NB4 (cell line): Measurements from ENCODE around the gene PCGF1.
A peak's percentile ranks its signal among the peaks of the same experiment; 100 is the strongest.

Experiments used
- DNase-seq: peaks from one replicate; pipeline ENCODE4 v3.0.0; 2010; ENCODE audit warnings: low read depth
- H3K4me3 ChIP-seq: one replicate; pipeline ENCODE4 v1.5.1; 2011; ENCODE audit warnings: mild to moderate bottlenecking, low read depth, low read length, moderate library complexity
- MYC ChIP-seq: IDR thresholded peaks from 2 replicates; pipeline ENCODE4 v1.6.1; 2011; ENCODE audit warnings: low read depth, low read length
- POLR2A ChIP-seq: IDR thresholded peaks from 2 replicates; pipeline ENCODE4 v1.6.1; 2011; ENCODE audit warnings: mild to moderate bottlenecking; ENCODE audit not compliant: insufficient read length; ENCODE audit errors: extremely low read depth
- TF ChIP-seq, protein P1 (sequence below): IDR thresholded peaks from one replicate; pipeline ENCODE4 v1.5.1; 2012; ENCODE audit warnings: low read depth, low read length
- TF ChIP-seq, protein P2 (sequence below): IDR thresholded peaks from 2 replicates; pipeline ENCODE4 v1.6.1; 2011; ENCODE audit warnings: low read depth, low read length

PCGF1 gene

DNA sequence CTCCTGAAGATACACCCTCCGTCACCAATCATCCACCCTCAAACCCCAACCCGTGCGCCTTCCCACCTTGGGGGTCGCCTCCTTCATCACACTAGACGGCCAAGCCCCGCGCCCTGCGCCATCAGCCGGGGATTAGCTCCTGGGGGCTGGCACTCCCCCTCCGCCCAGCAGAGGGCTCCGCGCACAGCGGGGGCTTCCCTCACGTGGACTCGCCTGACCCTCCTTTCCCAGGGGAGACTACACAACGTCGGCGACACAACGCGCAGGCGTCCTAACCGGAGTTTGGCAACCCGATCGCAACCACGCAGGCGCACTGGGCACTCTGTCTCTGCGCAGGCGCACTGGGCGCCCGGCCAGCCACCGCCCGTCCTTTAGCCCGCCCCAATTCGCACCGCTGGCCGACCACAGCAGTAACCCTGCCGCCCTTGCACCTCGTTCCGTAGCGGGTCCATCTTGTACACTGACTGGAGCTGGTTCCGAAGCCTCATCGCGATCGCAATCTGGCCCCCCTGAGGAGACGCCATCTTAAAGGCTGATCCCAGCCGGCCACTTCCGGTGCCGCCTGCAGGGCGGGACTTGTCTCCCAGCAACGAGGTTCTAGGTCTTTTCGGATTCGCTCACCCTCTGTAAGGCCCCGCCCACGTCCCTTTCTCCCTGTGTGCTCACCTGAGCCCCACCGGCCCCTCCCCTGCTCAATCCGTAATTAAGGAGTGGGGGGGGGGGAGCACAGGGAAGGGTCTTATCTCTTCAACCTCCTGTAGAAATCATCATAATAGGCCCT is at the start of gene PCGF1:
Gene PCGF1, minus strand, starts transcription at position 551 of the 781 bp plus-strand sequence. Its CDS starts 27 bp downstream, at position 524.
- DNase-seq = peak; percentile 98
- H3K4me3 ChIP-seq = peak within 1 kb of the TSS; percentile 70
- peak; percentile 92 for TF ChIP-seq MYC
- TF ChIP-seq, protein P1, sequence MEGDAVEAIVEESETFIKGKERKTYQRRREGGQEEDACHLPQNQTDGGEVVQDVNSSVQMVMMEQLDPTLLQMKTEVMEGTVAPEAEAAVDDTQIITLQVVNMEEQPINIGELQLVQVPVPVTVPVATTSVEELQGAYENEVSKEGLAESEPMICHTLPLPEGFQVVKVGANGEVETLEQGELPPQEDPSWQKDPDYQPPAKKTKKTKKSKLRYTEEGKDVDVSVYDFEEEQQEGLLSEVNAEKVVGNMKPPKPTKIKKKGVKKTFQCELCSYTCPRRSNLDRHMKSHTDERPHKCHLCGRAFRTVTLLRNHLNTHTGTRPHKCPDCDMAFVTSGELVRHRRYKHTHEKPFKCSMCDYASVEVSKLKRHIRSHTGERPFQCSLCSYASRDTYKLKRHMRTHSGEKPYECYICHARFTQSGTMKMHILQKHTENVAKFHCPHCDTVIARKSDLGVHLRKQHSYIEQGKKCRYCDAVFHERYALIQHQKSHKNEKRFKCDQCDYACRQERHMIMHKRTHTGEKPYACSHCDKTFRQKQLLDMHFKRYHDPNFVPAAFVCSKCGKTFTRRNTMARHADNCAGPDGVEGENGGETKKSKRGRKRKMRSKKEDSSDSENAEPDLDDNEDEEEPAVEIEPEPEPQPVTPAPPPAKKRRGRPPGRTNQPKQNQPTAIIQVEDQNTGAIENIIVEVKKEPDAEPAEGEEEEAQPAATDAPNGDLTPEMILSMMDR = peak; percentile 70
- TF ChIP-seq POLR2A = peak; percentile 54
- TF ChIP-seq, protein P2, sequence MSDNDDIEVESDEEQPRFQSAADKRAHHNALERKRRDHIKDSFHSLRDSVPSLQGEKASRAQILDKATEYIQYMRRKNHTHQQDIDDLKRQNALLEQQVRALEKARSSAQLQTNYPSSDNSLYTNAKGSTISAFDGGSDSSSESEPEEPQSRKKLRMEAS = peak; percentile 93

DNA sequence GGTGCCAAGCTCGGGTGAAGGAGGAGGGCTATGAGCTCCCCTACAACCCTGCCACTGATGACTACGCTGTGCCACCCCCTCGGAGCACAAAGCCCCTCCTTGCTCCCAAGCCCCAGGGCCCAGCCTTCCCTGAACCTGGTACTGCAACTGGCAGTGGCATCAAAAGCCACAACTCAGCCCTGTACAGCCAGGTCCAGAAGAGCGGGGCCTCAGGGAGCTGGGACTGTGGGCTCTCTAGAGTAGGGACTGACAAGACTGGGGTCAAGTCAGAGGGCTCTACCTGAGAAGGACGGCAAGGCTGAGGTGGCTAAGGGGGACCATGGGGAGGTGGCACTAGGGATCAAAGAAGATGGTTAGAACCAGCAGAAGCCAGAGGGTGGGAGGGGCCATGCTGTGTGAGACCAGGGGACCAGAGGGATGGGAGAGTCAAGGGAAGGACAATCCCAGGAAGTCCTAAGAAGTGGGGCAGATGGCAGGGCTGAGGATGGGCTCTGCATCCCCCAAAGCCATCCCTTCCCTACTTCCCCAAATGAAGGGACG is 49.4 kb upstream of the PCGF1 start:
- TF ChIP-seq, protein P1 = no peak
- TF ChIP-seq MYC = no peak
- TF ChIP-seq, protein P2 = no peak
- DNase-seq = no peak
- no peak overlapping the region for H3K4me3 ChIP-seq

DNA sequence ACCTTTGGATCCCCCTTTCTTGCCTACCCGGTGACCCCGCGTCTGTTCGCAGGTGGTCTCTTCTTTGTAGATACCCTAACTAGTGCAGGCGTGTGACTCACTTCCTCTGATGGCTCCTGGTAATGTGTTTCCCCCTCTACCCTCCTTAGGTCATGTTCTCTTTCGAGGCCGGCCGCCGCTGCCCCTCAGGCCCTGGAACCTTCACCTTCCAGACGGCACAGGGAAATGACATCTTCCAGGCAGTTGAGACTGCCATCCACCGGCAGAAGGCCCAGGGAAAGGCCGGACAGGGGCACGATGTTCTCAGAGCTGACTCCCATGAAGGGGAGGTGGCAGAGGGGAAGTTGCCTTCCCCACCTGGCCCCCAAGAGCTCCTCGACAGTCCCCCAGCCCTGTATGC is 48.7 kb upstream of the PCGF1 start:
- TF ChIP-seq, protein P2 = no peak
- TF ChIP-seq MYC (no peak), POLR2A (no peak)
- TF ChIP-seq, protein P1 = no peak
- DNase-seq = no peak
- H3K4me3 ChIP-seq = peak overlapping the region; percentile 96

DNA sequence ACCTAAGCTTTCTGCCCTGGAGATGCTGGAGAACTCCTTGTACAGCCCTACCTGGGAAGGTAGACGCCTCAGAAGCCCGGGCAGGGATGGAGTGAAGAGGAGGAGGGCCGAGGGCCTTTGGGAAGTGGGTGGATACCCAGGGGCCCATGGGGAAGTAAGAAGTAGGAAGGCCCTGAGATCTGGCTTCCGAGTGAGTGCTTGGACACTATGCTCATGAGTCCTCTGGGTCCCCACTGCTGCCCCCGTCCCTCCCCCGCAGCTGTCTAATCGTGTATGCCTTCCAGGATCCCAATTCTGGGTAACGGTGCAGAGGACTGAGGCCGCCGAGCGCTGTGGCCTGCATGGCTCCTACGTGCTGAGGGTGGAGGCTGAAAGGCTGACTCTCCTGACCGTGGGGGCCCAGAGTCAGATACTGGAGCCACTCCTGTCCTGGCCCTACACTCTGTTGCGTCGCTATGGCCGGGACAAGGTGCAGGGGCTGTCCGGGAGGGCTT is 48.2 kb upstream of the PCGF1 start:
- H3K4me3 ChIP-seq = peak overlapping the region; percentile 96
- peak; percentile 60 for DNase-seq
- TF ChIP-seq MYC (no peak; the same call in 1 of the 2 replicates), POLR2A (no peak)
- TF ChIP-seq, protein P1 = no peak
- TF ChIP-seq, protein P2 = no peak

DNA sequence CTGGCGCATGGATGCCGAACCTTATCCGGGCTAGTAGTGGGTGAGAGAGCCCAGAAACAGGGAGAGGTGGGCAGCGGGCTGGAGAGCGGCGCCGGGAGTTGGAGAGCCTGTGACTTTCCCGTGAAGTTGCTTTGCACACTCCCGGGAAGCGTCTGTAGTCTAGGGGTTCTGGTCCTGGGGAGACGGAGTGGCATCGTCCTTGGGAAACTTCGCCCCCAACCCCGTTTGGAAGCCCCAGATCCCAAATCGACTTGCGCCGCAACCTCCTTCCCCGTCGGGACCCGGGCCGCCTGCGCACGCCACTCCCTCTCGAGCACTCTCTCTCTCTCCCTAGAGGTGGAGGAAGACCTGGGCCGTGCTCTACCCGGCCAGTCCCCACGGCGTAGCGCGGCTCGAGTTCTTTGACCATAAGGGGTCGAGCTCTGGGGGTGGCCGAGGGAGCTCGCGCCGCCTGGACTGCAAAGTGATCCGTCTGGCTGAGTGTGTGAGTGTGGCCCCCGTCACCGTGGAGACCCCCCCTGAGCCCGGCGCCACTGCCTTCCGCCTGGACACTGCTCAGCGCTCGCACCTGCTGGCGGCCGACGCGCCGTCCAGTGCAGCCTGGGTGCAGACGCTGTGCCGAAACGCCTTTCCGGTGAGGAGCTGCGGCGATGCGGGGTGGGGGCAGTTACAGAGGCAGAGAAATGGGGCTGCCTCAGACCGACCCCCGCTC is 47.5 kb upstream of the PCGF1 start:
- peak overlapping the region; percentile 96 for H3K4me3 ChIP-seq
- peak; percentile 75 for DNase-seq
- peak; percentile 26 for TF ChIP-seq POLR2A
- no peak for TF ChIP-seq MYC
- TF ChIP-seq, protein P1 = no peak
- TF ChIP-seq, protein P2 = no peak
